Thyroid gland (tissue), 4 donors: ENCODE data around the gene ITIH2. TPM values are rescaled to one million over a fixed set of nuclear protein-coding genes. Genes with fewer than 3 reads are reported as not detected.
"Not testable (repeated sequence)": the region's sequence is repeated elsewhere in the genome, so short reads cannot be mapped to it uniquely, and the experiment has no call there.

ENCODE experiments used
- DNase-seq, 2 donors: peaks; one replicate each; pipeline ENCODE4 v3.0.0-alpha.2; 2019
- H3K27ac ChIP-seq, 3 donors: fragments of 200-600 bp; sonication (generic); 1 replicate in 2 of 3; 2 replicates in 1 of 3; pipeline ENCODE4 v1.5.1; 2016 to 2019; ENCODE audit warnings: mild to moderate bottlenecking in 1 of 3, moderate library complexity in 1 of 3
- H3K27me3 ChIP-seq: fragments of 200-600 bp; sonication (generic); one replicate; pipeline ENCODE4 v1.5.1; 2019
- H3K36me3 ChIP-seq, 2 donors: fragments of 200-600 bp; sonication (generic); one replicate each; pipeline ENCODE4 v1.5.1; 2016 to 2019
- H3K4me1 ChIP-seq, 2 donors: fragments of 200-600 bp; sonication (generic); one replicate each; pipeline ENCODE4 v1.5.1; 2017 to 2019
- H3K4me3 ChIP-seq, 3 donors: fragments of 200-600 bp; sonication (generic); replicated peaks in 1 of 3; 1 replicate in 2 of 3; 2 replicates in 1 of 3; pipeline ENCODE4 v1.5.1; 2016; ENCODE audit warnings: mild to moderate bottlenecking in 1 of 3
- H3K9me3 ChIP-seq: fragments of 200-600 bp; sonication (generic); one replicate; pipeline ENCODE4 v1.5.1; 2017
- CTCF ChIP-seq, 6 experiments: fragments of 200-600 bp in 3 of 6; fragments of 450-650 bp in 3 of 6; sonication (generic) in 3 of 6; IDR thresholded peaks; one replicate each; pipeline ENCODE4 v1.5.1; 2016 to 2019; ENCODE audit warnings: antibody characterized with exemption in 6 of 6, mild to moderate bottlenecking in 2 of 6, inconsistent platforms in 1 of 6, moderate library complexity in 1 of 6
- POLR2A ChIP-seq, 2 donors: fragments of 450-650 bp; IDR thresholded peaks; one replicate each; pipeline ENCODE4 v1.6.1; 2017; ENCODE audit warnings: antibody characterized with exemption in 2 of 2, mild to moderate bottlenecking in 2 of 2, moderate library complexity in 1 of 2
- WGBS, 2 donors: methylation state at CpG; one replicate each; pipeline ENCODE4 v1.1.5; 2017; 5-methylcytosine and 5-hydroxymethylcytosine counted together
- intact Hi-C: fragments of 100-400 bp; cut with DNase I; formaldehyde crosslinking; loops from one replicate; pipeline ENCODE4 v1.15.1; 2023
- total RNA-seq, 4 donors: library from RNA; depleted of rRNA; stranded (reverse); fragments of >200 nt; gene quantifications; one replicate each; pipeline ENCODE4 v1.2.3, GENCODE V29; 2016

ITIH2 gene
- total RNA-seq, 4 donors from 2014 or later: not detected

GRCh38 chr10:7722927-7723529 is 19.9 kb downstream of the ITIH2 start:
- 61 to 70% methylated on average over 18 of the region's 18 CpGs for WGBS, 2 donors

GRCh38 chr10:7734821-7735220 is 31.7 kb downstream of the ITIH2 start:
- H3K4me3 ChIP-seq: no peak overlapping the region
- DNase-seq: no peak
- H3K4me1 ChIP-seq: no peaks in the 10 kb centered on the region
- H3K9me3 ChIP-seq: no peaks in the 10 kb centered on the region
- WGBS, 2 donors: 85 to 87% methylated on average over 12 to 13 of the region's 13 CpGs
- H3K36me3 ChIP-seq: no peaks in the 10 kb centered on the region
- H3K27me3 ChIP-seq: no peaks in the 10 kb centered on the region
- no peak for TF ChIP-seq POLR2A (IDR thresholded peaks at IDR 0.05)
- TF ChIP-seq CTCF (IDR thresholded peaks at IDR 0.05): no peak
- H3K27ac ChIP-seq: no peak overlapping the region
- intact Hi-C loops: no loop called here

More at GRCh38 chr10:7722927-7723529, 19.9 kb downstream of the ITIH2 start:
- intact Hi-C loops: no loop called here
- no peaks in the 10 kb centered on the region for H3K36me3 ChIP-seq
- TF ChIP-seq CTCF (IDR thresholded peaks at IDR 0.05) (no peak), POLR2A (IDR thresholded peaks at IDR 0.05) (no peak)
- DNase-seq: peak; percentile 4 to 6
- no peaks in the 10 kb centered on the region for H3K9me3 ChIP-seq
- no peak overlapping the region for H3K4me3 ChIP-seq
- H3K27ac ChIP-seq: no peak overlapping the region
- no peaks in the 10 kb centered on the region for H3K4me1 ChIP-seq
- H3K27me3 ChIP-seq: no peaks in the 10 kb centered on the region

GRCh38 chr10:7738536-7739407 is 35.7 kb downstream of the ITIH2 start:
- no peak overlapping the region for H3K27ac ChIP-seq
- TF ChIP-seq CTCF (IDR thresholded peaks at IDR 0.05) (no peak), POLR2A (IDR thresholded peaks at IDR 0.05) (no peak)
- WGBS, 2 donors: 79 to 82% methylated on average over 20 of the region's 20 CpGs
- H3K4me1 ChIP-seq: no peaks in the 10 kb centered on the region
- H3K36me3 ChIP-seq: no peaks in the 10 kb centered on the region
- intact Hi-C loops: no loop called here
- no peak overlapping the region for H3K4me3 ChIP-seq
- no peaks in the 10 kb centered on the region for H3K27me3 ChIP-seq
- no peaks in the 10 kb centered on the region for H3K9me3 ChIP-seq
- no peak for DNase-seq

- Histone ChIP-seq H3K27ac (no peak overlapping the region), H3K4me3 (no peak overlapping the region)
- DNase-seq: no peak
Measured at GRCh38 chr10:7744307-7744706, 41.2 kb downstream of the ITIH2 start.

GRCh38 chr10:7748637-7749036 is 45.5 kb downstream of the ITIH2 start:
- H3K4me1 ChIP-seq, H3K4me3 ChIP-seq, H3K9me3 ChIP-seq, intact Hi-C loops, H3K27ac ChIP-seq, H3K27me3 ChIP-seq, DNase-seq: not testable (repeated sequence)
- 78 to 95% methylated on average over 7 of the region's 7 CpGs for WGBS, 2 donors
- H3K36me3 ChIP-seq: peaks cover 11 to 13% of the 10 kb centered on the region in 2 donors

More at GRCh38 chr10:7744307-7744706, 41.2 kb downstream of the ITIH2 start:
- Histone ChIP-seq H3K9me3 (no peaks in the 10 kb centered on the region), H3K36me3 (no peaks in the 10 kb centered on the region), H3K27me3 (no peaks in the 10 kb centered on the region), H3K4me1 (no peaks in the 10 kb centered on the region)
- WGBS, 2 donors: 89 to 92% methylated on average over 8 of the region's 8 CpGs
- intact Hi-C loops: no loop called here
- TF ChIP-seq POLR2A (IDR thresholded peaks at IDR 0.05): no peak
- no peak for TF ChIP-seq CTCF (IDR thresholded peaks at IDR 0.05)
